Large intestine (tissue), 3 donors: ENCODE data around the gene CPEB4. TPM values are rescaled to one million over a fixed set of nuclear protein-coding genes. Genes with fewer than 3 reads are reported as not detected.

ENCODE experiments used
- DNase-seq, 2 donors: peaks; one replicate each; pipeline versions ENCODE4 v3.0.0 to v3.0.0-alpha.2; 2013
- H3K27ac ChIP-seq: one replicate; pipeline ENCODE4 v1.5.1; 2013; ENCODE audit warnings: low read length
- H3K27me3 ChIP-seq: 2 replicates; pipeline ENCODE4 v1.6.1; 2013; ENCODE audit warnings: low read length; ENCODE audit not compliant: control insufficient read depth, insufficient read depth
- H3K36me3 ChIP-seq: 2 replicates; pipeline ENCODE4 v1.6.1; 2013; ENCODE audit warnings: low read length; ENCODE audit not compliant: control insufficient read depth, insufficient read depth
- H3K4me1 ChIP-seq: one replicate; pipeline ENCODE4 v1.6.1; 2013; ENCODE audit warnings: low read length; ENCODE audit not compliant: control insufficient read depth, insufficient read depth
- H3K4me3 ChIP-seq: one replicate; pipeline ENCODE4 v1.5.1; 2013; ENCODE audit warnings: low read length
- H3K9me3 ChIP-seq: one replicate; pipeline ENCODE4 v1.6.1; 2013; ENCODE audit warnings: mild to moderate bottlenecking, low read depth, low read length, moderate library complexity; ENCODE audit not compliant: control insufficient read depth
- WGBS: methylation state at CpG from one replicate; pipeline ENCODE4 v1.1.5; 2013; ENCODE audit warnings: low lambda C conversion rate; ENCODE audit not compliant: insufficient coverage; 5-methylcytosine and 5-hydroxymethylcytosine counted together
- polyA plus RNA-seq: library from polyadenylated mRNA; unstranded; fragments of 120-200 nt; gene quantifications from one replicate; pipeline ENCODE4 v1.2.1, GENCODE V29; 2013

CPEB4 gene
- polyA plus RNA-seq, 1 donor = 46.6 TPM

DNA sequence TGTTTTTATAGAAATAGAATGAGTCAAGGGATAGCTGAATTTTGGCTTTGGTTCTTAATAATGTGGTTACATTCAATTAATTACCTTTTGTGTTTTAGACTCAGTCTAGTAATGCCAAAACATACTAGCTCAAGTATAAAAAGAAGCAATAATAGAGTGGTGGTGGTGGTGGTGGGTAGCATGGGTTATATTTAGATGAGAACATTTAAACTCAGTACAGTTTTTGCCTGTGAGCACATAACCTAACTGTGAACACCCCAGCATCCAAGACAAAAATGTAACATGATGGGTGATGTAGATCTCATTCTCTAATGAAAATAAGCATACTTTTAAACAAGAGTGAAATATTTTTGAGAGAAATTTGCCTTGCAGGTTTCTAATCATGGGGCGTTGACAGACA lies 14.2 kb downstream of the CPEB4 start:
- Histone ChIP-seq H3K9me3 (no peaks in the 10 kb centered on the region), H3K36me3 (peaks cover 2% of the 10 kb centered on the region), H3K4me1 (no peaks in the 10 kb centered on the region), H3K27ac (no peak overlapping the region), H3K4me3 (no peak overlapping the region), H3K27me3 (no peaks in the 10 kb centered on the region)
- WGBS = no CpG with 5 or more reads among the region's 1 CpG
- DNase-seq = no peak

DNA sequence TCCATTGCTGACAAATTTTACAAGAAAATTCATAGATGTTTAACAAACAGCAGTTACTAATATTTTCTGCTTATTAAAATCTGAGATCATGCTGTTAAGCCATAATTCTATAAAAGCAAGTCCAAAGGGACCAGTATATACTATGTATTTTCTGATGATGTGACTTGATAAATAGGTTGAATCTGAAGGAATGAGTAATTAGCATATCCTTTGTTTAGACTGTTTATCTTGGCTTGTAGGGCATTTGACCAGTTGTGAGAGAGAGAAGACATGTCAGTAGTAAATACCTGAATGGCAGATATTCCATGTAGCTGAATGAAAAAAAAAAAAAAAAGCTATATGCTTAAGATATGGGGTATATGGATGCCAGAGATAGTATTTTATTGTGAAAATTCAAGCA lies 14.6 kb downstream of the CPEB4 start:
- no peaks in the 10 kb centered on the region for H3K27me3 ChIP-seq
- no peak overlapping the region for H3K4me3 ChIP-seq
- H3K9me3 ChIP-seq = no peaks in the 10 kb centered on the region
- no peaks in the 10 kb centered on the region for H3K4me1 ChIP-seq
- DNase-seq = no peak
- H3K27ac ChIP-seq = no peak overlapping the region
- H3K36me3 ChIP-seq = peaks cover 2% of the 10 kb centered on the region

GRCh38 chr5:173903396-173904140 lies 15.4 kb downstream of the CPEB4 start:
- Histone ChIP-seq H3K27ac (no peak overlapping the region), H3K4me1 (no peaks in the 10 kb centered on the region), H3K36me3 (peaks cover 2% of the 10 kb centered on the region), H3K4me3 (no peak overlapping the region), H3K9me3 (no peaks in the 10 kb centered on the region), H3K27me3 (no peaks in the 10 kb centered on the region)
- no CpG with 5 or more reads among the region's 5 CpGs for WGBS
- no peak for DNase-seq

- Histone ChIP-seq H3K4me1 (no peaks in the 10 kb centered on the region), H3K27ac (no peak overlapping the region), H3K4me3 (no peak overlapping the region), H3K27me3 (no peaks in the 10 kb centered on the region), H3K36me3 (peaks cover 2% of the 10 kb centered on the region), H3K9me3 (no peaks in the 10 kb centered on the region)
- no peak for DNase-seq
- no CpG with 5 or more reads among the region's 1 CpG for WGBS
Observed at GRCh38 chr5:173904151-173904550, 16.0 kb downstream of the CPEB4 start.

GRCh38 chr5:173907284-173907683 lies 19.1 kb downstream of the CPEB4 start:
- H3K27ac ChIP-seq = no peak overlapping the region
- no peaks in the 10 kb centered on the region for H3K9me3 ChIP-seq
- WGBS = no CpG with 5 or more reads among the region's 1 CpG
- no peak for DNase-seq
- H3K36me3 ChIP-seq = peaks cover 9% of the 10 kb centered on the region
- no peaks in the 10 kb centered on the region for H3K4me1 ChIP-seq
- no peaks in the 10 kb centered on the region for H3K27me3 ChIP-seq
- H3K4me3 ChIP-seq = no peak overlapping the region

DNA sequence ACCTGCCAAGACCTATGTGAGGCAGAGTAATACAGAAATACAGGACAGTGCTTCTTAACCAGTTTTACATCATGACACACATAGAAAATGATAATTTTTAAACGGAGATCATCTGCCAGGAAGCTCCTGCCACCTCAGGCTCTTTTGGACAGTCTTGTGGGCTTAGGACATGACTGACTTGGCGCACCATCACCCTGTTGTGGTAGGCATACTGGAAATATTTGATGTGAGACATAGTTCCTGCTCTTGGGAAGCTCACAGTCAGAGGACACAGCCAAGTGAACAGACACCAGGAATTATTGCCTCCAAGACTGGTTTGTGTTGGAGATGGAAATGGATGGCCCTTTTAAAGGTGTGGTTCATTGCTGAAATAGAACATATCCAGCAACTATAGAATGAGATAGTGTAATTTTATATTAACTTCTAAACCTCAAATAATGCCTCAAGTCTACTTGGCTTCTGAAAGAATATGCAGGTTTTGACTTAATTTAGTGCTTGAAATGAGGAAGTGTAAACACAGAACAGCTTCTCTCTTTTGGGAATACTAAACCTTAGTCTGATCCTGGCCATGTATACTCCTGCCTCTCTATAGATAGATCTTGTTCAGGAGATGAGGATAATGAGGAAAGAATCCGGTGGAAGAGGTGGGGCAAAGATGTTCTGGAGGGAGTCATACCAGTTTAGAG lies 19.7 kb downstream of the CPEB4 start:
- DNase-seq = no peak
- Histone ChIP-seq H3K4me3 (no peak overlapping the region), H3K27me3 (no peaks in the 10 kb centered on the region), H3K9me3 (no peaks in the 10 kb centered on the region), H3K4me1 (no peaks in the 10 kb centered on the region), H3K27ac (no peak overlapping the region), H3K36me3 (peaks cover 9% of the 10 kb centered on the region)
- no CpG with 5 or more reads among the region's 3 CpGs for WGBS

DNA sequence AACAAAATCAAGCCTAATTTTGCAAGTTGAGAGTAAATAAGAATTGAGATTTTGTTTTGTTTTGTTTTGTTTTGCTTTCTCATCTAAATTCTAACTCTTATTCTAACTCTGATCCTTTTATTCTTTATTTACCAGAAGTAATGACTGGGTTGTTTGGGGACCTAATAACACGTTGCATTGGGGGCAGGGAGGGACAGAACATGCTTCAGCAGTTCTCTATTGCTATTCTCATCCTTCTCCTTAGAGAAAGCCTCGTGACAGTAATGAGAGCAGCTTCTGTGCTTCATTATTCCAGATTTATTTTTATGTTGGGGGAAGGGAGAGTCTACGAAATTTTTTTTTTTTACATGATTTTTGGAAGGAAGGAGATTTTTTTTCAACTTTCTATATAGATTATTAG lies 21.1 kb downstream of the CPEB4 start:
- Histone ChIP-seq H3K4me1 (no peaks in the 10 kb centered on the region), H3K36me3 (peaks cover 9% of the 10 kb centered on the region), H3K27ac (no peak overlapping the region), H3K4me3 (no peak overlapping the region), H3K27me3 (no peaks in the 10 kb centered on the region), H3K9me3 (no peaks in the 10 kb centered on the region)
- DNase-seq = no peak
- WGBS = 53% methylated on average over 2 of the region's 3 CpGs

GRCh38 chr5:173910215-173910614 lies 22.1 kb downstream of the CPEB4 start:
- no peaks in the 10 kb centered on the region for H3K27me3 ChIP-seq
- H3K4me1 ChIP-seq = no peaks in the 10 kb centered on the region
- H3K4me3 ChIP-seq = no peak overlapping the region
- H3K36me3 ChIP-seq = peaks cover 13% of the 10 kb centered on the region
- H3K9me3 ChIP-seq = no peaks in the 10 kb centered on the region
- 80% methylated on average over 3 of the region's 3 CpGs for WGBS
- H3K27ac ChIP-seq = no peak overlapping the region
- DNase-seq = no peak

DNA sequence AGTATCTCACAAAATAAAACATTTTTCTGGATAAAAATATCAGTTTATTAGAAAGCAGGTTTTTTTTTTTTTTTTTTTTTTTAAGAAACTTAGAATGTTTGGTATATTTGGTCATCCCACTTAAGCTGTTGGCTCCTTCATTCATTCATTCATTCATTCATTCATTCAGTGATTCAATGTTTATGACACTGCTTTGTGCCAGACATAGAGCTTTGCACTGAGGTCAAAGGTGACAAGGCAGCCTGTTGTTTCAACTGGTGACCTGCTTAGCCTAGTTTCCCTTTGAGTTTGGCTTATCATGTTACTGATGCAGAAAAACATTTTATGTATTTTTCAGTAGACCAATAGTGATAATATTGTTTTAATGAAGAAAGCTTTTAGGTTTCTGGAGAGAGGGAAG lies 23.5 kb downstream of the CPEB4 start:
- no peak overlapping the region for H3K27ac ChIP-seq
- H3K36me3 ChIP-seq = peaks cover 14% of the 10 kb centered on the region
- H3K9me3 ChIP-seq = no peaks in the 10 kb centered on the region
- no peak for DNase-seq
- no peak overlapping the region for H3K4me3 ChIP-seq
- H3K27me3 ChIP-seq = no peaks in the 10 kb centered on the region
- H3K4me1 ChIP-seq = no peaks in the 10 kb centered on the region

GRCh38 chr5:173913686-173914321 lies 25.7 kb downstream of the CPEB4 start:
- Histone ChIP-seq H3K9me3 (no peaks in the 10 kb centered on the region), H3K27ac (no peak overlapping the region), H3K4me3 (no peak overlapping the region), H3K27me3 (no peaks in the 10 kb centered on the region), H3K36me3 (peaks cover 14% of the 10 kb centered on the region), H3K4me1 (peaks cover 3% of the 10 kb centered on the region)
- 20% methylated on average over 1 of the region's 4 CpGs for WGBS
- DNase-seq = peak in 1 of 2 donors; percentile 16
